Occipital lobe (tissue), 3 donors: Measurements from ENCODE around the gene EFCAB12. TPM values are rescaled to one million over a fixed set of nuclear protein-coding genes. Genes with fewer than 3 reads are reported as not detected.
A peak's percentile ranks its signal among the peaks of the same experiment; 100 is the strongest.
"Not testable (repeated sequence)": the region's sequence is repeated elsewhere in the genome, so short reads cannot be mapped to it uniquely, and the experiment has no call there.

Source experiments
- DNase-seq: peaks from one replicate; lab custom pipeline; 2025; lab: John Stamatoyannopoulos, UW
- small RNA-seq: library from RNA; depleted of rRNA; stranded (forward); fragments of <200 nt; gene quantifications from one replicate; pipeline ENCODE3, GENCODE V24; 2014
- total RNA-seq: library from RNA; depleted of rRNA; stranded (reverse); fragments of >200 nt; gene quantifications from one replicate; pipeline ENCODE4 v1.2.3, GENCODE V29; 2014

The EFCAB12 gene
- total RNA-seq, 1 donor from 2014 or later, result 0.16 TPM

DNA sequence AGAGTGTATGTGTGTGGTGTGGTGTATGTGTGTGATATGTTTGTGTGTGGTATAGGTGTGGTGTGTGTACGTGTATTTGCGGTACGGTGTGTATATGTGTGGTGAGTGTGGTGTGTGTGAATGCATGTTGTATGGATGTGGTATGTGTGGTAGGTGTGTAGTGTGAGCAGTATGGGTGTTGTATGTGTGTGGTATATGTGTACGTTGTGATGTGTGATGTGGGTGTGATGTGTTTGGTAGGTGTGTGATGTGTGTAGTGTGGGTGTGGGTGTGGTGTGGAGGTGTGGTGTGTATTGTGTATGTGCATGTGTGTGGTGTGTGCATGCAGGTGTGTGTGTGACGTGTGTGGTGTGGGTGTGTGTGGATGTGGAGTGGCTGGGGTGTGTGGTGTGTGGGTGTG, 58.7 kb downstream of the EFCAB12 start:
- DNase-seq, result no peak

DNA sequence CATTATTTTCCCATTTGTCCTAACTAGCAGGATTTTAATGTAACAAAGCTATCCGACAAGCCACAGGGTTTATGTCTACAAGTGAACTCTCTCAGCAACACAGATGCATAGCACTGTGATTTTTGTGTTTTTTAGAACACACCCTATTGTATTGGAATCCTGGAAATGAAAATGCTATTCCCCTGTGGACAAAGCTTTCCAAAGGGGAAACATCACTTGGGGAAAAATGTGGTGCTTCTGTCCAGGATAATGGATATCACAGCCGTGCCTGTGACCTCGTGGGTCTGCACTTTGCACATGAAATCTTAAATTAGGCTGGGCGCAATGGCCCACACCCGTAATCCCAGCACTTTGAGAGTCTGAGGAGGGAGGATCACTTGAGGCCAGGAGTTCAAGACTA, 60.6 kb downstream of the EFCAB12 start:
- DNase-seq, result no peak

- no peak for DNase-seq
Observed at GRCh38 chr3:129366312-129366831, 62.1 kb downstream of the EFCAB12 start.

DNA sequence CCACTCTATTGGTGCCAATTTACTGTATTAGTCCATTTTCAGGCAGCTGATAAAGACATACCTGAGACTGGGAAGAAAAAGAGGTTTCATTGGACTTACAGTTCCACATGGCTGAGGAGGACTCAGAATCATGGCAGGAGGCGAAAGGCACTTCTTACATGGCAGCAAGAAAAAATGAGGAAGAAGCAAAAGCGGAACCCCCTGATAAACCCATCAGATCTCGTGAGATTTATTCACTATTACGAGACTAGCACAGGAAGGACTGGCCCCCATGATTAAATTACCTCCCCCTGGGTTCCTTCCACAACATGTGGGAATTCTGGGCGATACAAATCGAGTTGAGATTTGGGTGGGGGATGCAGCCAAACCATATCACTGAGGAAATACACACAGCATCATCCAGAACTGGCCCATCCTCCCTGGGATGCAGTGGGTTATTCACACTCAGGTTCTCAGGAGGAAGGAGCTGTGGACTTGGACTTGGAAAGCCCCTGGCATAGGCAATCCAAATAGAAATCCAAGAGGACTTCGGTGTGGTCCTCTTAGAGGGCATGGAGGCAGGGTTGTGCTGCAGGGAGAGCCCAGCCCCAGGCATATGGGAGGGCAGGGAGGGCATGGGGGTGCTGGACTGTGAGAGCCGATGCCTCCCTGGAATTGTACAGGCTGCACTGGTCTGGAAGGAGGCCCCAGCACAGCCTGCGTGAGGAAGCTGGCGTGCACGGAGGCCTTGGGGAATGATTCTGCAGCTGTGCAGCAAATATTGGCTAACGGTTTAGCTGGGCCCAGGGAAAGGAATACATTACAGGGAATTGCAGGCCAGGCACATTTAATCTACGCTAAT, 62.9 kb downstream of the EFCAB12 start:
- no peak for DNase-seq

GRCh38 chr3:129364811-129365210, 63.6 kb downstream of the EFCAB12 start:
- DNase-seq, result not testable (repeated sequence)

- not testable (repeated sequence) for DNase-seq
Observed at GRCh38 chr3:129363356-129363755, 65.1 kb downstream of the EFCAB12 start.

- DNase-seq, result no peak
Observed at GRCh38 chr3:129360705-129361460, 67.6 kb downstream of the EFCAB12 start.

GRCh38 chr3:129360171-129360611, 68.2 kb downstream of the EFCAB12 start:
- no peak for DNase-seq

- no peak for DNase-seq
Observed at GRCh38 chr3:129358772-129359371, 69.6 kb downstream of the EFCAB12 start.

- DNase-seq, result no peak
Observed at GRCh38 chr3:129358177-129358771, 70.2 kb downstream of the EFCAB12 start.

DNA sequence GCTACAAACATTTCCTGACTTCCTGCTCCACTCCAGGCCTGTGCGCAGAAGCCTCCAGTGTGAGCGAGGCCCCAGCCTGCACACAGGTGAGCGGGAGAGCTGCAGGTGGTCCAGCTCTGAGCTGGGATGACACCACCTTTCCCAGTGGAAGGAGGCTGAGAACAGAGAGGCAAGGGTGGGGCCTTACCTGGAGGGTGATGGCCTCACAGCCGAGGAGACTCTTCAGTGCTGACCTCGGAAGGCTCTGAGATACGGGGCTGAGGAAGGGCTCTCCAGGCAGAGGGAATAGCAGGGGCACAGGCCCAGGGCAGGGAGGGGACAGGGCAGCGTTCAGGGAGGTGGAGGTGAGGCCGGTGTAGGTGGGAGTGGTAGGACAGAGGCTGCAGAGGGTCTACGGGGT, 70.8 kb downstream of the EFCAB12 start:
- no peak for DNase-seq

DNA sequence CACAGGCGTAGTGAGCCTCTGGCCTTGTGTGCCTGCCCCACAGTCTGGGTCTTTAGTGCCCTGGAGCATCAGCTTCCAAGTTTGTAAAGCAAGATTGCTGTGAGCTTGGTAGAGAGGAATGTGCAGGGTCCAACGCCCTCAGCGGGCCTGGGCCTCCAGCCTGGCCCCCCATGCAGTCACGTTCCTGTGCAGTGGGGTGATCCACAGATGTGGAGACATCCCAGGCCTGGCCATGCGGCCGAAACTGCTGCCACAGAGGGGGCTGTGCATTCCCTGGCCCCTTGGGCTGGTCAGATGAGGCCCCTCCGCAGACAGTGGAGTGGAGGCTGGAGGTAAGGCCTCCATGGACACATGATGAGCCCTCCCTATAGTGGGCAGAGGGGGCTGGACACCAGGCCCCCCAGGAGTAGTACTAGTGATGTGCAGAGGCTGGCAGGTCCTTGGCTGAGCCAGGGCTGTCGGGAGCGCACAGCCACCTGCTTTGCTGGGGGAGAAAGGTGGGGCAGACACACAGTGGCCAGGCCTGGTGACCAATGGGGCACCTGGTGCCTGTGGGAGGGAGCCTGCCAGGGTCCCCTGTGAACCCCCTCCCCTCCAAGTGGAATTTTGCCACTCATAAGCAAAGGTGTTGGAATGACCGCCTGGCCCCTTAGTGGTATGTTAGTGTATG, 71.5 kb downstream of the EFCAB12 start:
- no peak for DNase-seq

- DNase-seq, result no peak
Observed at GRCh38 chr3:129353589-129353941, 74.9 kb downstream of the EFCAB12 start.

DNA sequence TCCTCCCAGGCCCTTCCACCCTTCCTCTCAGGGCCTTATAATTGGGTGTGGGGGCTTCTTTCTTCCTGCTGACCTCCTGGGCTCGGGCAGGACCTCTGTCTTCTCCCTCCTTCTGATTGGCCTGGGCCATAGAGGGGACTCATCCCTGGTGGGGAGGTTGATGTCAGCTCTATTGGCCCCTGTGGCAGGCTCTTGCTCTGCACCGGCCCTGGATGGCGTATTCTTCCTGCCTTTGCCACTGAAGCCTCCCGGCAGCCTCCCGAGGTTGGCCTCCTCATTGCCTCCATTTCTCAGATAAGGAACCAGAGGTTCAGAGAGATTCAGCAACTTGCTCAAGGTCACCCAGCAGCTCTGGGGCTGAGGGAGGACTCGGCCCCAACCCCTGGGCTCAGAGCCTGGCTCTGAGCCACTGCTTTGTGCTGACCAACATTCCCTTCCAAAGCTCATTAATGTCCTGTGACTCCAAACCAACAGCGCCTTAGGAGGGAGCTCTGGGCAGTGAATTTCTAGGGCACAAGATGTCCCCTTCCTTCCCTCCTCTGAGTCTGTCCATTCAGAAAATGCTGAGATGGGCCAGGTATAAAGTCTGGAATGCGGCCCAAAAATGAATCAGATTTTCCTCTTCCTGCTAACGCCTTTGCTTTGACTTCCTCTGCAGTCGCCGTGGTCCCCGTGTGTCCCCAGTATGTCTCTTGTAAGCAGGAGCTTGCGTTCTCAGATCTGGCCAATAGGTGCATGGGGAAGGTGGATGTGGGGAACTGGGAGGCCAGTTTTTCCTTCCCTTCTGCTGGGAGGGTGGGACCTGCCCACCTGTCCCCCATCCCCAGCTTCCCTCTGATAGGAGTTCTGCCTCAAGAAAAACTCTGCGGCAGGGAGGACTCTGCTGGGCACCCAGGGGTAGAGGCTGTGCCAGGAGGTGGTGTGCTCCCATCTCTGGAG, 75.5 kb downstream of the EFCAB12 start:
- no peak for DNase-seq

DNA sequence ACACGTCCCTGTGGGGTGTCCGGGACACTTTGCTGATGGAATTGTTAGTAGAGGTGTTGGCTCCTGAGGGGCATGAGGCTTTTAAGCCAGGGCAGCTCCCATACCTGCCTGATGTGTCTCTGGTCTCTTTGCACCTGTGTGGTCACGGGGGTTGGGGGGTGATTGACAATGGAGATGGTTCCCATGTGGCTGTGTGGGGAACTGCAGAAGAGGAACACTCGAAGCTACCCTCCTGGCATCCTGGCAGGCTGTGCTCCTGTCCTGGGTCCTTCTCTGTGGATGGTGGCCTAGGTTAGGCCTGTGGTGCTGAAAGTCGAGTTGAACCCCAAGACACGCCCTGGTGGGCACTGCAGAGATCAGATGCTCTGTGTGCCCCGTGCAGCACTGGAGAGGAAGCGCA, 76.4 kb downstream of the EFCAB12 start:
- DNase-seq, result no peak

Small RNA genes within 50 kb of the gene (small RNA-seq; reads per million reads assigned to genes)
- 119 reads per million, percentile 96 among the genes with 10 or more reads in this experiment for gene SNORA7B

Other genes starting within 250 kb of the EFCAB12 start
- gene CNBP, start 244.7 kb downstream of the EFCAB12 start, total RNA-seq, result 169 TPM
- 117 TPM for gene COPG1, start 179.0 kb downstream of the EFCAB12 start, total RNA-seq
- gene HMCES, start 149.8 kb downstream of the EFCAB12 start, total RNA-seq, result 17.0 TPM
- gene MBD4, start 11.3 kb upstream of the EFCAB12 start, total RNA-seq, result 29.0 TPM
- gene IFT122, start 11.6 kb upstream of the EFCAB12 start, total RNA-seq, result 23.7 TPM
- not detected for gene RHO, start 100.0 kb upstream of the EFCAB12 start, total RNA-seq
- not detected for gene H1-8, start 114.5 kb upstream of the EFCAB12 start, total RNA-seq
- gene PLXND1, start 178.0 kb upstream of the EFCAB12 start, total RNA-seq, result 14.3 TPM